Posterior cingulate gyrus (tissue), 11 donors: ENCODE data around the gene TBXAS1.

Source experiments
- DNase-seq, 10 donors: peaks; one replicate each; pipeline versions ENCODE4 v3.0.0 to v3.0.0-alpha.2; 2020 to 2021; ENCODE audit warnings: mixed read lengths in 3 of 10
- intact Hi-C: fragments of 100-400 bp; cut with DNase I; formaldehyde crosslinking; loops from one replicate; pipeline ENCODE4 v1.15.1; 2023

TBXAS1 gene

GRCh38 chr7:140056431-140057142 is 227.5 kb downstream of the TBXAS1 start:
- intact Hi-C loops, result loop anchor here (10.0 kb wide), 1 partner anchor 52 kb away; no protein-coding TSS in a partner anchor
- no peak for DNase-seq

DNA sequence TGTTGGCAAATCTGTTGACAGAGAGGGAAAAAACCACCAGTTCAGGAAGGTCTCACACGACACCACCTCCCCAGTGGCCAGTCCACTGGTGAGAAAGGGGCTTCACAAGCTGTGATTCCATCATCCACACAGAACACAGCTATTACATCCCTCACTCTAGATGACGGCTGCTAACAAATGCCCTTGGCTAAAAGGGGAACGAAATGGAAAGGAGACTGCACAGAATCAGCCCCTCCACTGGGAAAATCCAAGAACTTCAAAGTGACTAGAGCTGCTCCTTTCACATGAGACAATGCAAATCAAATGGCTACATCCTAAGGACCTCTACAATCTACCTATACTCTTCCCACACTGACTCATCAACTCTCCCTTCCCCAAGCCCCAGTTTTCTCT is 228.1 kb downstream of the TBXAS1 start:
- intact Hi-C loops, result loop anchor here (10.0 kb wide), 1 partner anchor 52 kb away; no protein-coding TSS in a partner anchor
- DNase-seq, result no peak

DNA sequence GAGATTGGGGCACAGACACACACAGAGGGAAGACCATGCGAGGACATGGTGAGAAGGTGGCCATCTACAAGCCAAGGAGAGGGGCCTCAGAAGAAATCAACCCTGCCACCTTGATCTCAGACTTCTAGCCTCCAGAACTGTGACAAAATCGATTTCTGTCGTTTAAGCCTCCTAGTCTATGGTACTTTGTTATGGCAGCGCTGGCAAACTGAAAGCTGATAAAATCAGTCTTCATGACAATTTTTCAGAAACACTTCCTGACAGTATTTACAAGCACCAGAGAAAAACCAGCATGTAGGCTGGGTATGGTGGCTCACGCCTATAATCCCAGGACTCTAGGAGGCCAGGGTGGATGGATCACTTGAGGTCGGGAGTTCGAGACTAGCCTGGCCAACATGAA is 229.5 kb downstream of the TBXAS1 start:
- intact Hi-C loops, result loop anchor here (10.0 kb wide), 1 partner anchor 54 kb away; no protein-coding TSS in a partner anchor
- no peak for DNase-seq

DNA sequence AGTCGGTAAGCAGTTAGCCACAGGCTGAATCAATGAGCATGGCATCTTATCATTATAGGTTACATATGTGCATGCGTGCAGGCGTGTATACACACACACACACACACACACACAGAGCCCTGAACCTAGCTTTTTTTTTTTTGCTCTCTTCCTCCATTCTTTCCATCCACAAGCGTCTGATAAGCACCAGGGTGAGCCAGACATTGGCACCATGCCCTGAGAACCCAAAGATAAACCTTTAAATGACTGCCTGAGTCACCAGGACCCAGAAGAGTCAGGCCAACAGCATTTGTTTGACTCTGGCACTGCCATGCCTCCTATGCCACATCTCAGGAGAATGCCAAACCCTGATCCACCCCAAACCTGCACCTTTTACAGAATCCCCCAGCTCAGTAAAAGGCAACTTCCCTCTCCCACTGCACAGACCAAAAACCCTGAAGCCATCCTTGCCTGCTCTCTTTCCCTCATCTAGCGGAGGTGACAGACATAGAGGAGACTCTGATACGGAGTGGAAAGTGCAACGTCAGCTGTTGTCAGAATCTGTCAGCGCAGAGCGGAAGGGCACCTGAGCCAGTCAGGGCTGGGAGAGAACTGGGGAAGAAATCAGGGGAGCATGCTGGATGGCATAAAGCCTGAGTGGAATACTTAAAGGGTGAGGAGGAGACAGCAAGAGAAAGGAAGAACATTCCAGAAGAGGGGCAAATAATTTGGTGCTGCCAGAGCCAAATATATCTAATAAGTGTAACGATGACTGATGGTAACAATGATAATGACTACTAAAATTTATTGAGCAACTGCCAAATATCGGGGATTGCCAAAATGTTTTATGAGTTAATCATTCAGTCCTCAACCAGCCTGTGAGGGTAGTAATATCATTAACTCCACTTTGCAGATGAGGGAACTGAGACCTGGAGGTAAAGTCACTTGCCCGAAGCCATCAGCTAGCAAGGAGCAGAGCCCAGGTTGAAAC is 230.5 kb downstream of the TBXAS1 start:
- DNase-seq, result no peak
- intact Hi-C loops, result loop anchor here (10.0 kb wide), 1 partner anchor 55 kb away; no protein-coding TSS in a partner anchor

GRCh38 chr7:140060243-140060630 is 231.2 kb downstream of the TBXAS1 start:
- DNase-seq, result no peak
- intact Hi-C loops, result no loop called here

GRCh38 chr7:140060788-140061606 is 231.9 kb downstream of the TBXAS1 start:
- no peak for DNase-seq
- intact Hi-C loops, result no loop called here

DNA sequence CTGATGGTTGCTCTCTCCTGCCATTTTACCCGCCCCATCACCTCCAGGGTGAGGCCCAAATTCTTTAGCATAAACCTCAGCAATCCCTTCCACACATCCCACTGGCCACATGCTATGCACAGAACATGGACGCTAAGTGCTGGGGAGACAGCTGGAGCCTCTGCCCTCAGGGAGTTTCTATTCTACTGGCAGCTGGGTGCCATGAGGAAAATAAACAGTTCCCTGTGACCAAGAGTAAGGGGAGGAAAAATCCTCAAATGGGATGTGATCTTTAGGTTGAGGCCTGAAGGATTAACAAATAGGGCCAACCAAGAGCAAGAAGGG is 232.5 kb downstream of the TBXAS1 start:
- DNase-seq, result no peak
- intact Hi-C loops, result no loop called here

GRCh38 chr7:140062118-140062527 is 233.1 kb downstream of the TBXAS1 start:
- no peak for DNase-seq

DNA sequence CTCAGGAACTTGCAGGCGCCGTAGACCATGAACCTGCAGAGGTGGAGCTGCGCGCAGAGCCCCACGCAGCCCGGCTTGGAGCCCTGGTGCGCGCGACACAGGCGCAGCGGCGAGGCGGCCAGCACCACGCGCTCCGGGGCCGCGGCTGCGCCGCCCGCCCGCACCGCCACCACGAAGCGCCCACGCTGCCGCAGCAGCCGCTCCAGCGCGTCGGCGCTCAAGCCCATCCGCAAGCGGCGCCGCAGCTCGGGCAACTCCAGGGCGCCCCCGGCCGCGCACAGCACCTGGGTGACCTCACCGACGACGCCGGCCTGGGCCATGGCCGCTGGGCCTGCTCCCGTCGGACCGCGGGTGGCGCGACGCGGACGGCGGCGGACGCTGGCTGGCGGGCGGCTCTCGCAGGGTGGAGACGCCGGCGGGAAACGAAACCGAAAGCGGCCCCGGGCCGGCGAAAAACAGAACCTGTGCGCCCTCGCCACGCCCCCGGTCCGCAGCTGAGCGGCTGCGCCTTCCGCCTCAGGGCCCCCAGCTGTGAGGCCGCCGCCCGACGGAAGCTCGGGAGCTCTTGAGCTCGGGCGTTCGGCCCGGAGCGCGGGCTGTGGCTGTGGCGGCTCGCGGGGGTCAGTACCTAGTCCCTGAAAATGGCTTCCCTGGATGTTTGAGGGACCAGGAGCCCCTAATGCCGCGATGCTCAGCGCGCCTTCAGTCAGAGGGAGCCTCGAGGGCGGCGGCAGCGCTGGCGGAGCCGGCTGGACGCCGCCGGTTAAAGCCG is 233.7 kb downstream of the TBXAS1 start, which contains the start of gene PARP12:
PARP12 (minus strand) TSS at position 424 of the 772 bp plus-strand sequence; CDS start at position 320, 104 bp downstream.
- intact Hi-C loops, result no loop called here
- DNase-seq, result peak in 8 of 10 donors; percentile 18 to 91 (median 51)

More at GRCh38 chr7:140062118-140062527, 233.1 kb downstream of the TBXAS1 start:
- intact Hi-C loops, result no loop called here

GRCh38 chr7:140067052-140067451 is 238.0 kb downstream of the TBXAS1 start:
- intact Hi-C loops, result no loop called here
- no peak for DNase-seq

DNA sequence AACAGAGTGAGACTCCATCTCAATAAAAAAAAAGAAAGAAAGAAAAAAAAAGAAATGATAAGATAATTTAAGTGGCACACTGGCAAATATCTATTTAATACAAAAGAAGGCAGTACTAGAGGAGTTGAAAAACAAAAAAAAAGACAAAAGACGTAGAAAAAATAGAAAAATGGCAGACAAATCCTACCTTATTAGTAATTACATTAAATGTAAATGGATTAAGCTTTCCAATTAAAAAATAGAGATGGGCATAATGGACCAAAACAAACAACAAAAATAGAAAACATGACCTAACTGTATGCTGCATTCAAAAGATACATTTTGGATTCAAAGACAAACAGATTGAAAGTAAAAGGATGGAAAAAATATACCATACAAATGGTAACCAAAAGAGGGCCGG is 239.0 kb downstream of the TBXAS1 start:
- intact Hi-C loops, result no loop called here
- DNase-seq, result no peak

DNA sequence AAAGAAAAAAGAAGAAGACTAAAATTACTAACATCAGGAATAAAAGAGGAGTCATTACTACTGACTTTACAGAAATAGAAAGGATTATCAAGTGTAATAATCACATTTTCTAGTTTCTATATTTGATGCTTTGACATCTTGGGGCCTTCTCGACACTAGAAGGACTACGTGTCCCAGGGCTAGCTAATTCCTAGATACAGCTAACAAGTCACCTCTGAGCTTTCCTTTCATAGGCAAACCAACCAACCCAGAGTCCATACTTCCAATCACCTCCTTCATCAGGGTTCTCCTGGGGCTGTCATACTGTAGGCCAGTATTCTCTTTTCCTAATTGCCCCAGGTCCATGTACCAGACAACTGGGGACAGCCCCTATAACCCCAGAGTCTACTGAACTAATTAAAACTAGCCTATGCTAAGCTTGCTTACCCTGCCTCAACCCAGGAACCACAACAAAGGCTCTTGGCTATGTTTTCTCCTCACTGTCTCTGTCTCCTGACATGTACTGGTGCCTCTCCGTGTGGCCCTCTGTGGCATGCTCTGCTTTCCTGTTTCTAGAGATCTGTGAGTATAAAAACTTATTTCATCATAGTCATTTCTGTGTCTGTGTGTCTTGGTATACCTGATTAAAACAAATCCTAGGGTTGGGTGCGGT is 240.4 kb downstream of the TBXAS1 start:
- intact Hi-C loops, result no loop called here
- no peak for DNase-seq
